CD4-positive, alpha-beta T cell treated with Interleukin-6 for 4 hours (primary cell): Measurements from ENCODE around the gene ATXN7L1.
A peak's percentile ranks its signal among the peaks of the same experiment; 100 is the strongest.

Experiments
- DNase-seq: peaks from one replicate; pipeline ENCODE4 v3.0.0-alpha.2; 2020; ENCODE audit warnings: mixed read lengths

Gene ATXN7L1

DNA sequence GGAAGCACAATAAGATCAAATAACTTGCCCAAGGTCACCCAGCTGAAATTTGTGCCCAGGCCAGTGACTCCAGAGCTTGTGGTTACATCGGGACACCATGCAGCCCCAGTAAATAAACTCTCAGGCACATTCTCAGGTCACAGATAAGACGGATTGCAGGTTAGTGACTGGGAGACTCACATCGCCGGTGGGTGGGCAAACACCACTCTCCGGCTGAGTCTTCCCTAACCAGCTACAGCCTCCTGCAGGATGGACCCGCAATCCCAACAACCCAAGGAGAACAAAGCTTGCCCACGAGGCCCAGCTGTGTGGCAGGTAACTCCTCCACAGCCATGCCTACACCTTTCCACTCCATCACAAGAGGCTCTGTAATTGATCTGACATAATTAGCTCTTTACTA is 213.4 kb downstream of the ATXN7L1 start:
- DNase-seq, result no peak

- no peak for DNase-seq
These were observed 214.8 kb downstream of the ATXN7L1 start for GRCh38 chr7:105661625-105662024.

DNA sequence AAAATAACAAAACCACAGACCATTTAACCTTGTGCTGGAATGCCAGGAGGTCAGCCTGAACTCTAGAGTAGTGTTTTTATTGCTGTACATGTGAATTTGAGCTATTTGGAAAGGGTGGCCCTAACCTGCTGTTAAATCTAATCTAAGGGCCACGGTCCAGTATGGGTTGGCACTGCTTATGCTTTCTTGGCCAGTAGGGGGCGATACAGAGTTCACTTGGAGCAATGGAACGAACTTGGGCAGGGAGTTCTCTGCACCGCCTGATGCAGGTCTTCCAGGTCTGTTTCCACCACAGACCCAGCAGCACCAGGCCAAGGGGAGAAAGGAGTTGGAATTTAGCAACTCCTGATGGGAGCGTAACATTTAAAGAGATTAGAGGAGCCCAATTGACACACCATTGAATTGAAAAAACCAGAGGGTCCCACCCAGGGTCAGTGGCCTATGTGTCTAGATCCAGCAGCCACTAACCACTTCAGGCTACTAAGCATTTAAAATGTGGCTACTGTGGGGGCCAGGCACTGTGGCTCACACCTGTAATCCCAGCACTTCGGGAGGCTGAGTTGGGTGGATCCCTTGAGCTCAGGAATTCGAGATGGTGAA is 219.4 kb downstream of the ATXN7L1 start:
- DNase-seq, result peak; percentile 80

DNA sequence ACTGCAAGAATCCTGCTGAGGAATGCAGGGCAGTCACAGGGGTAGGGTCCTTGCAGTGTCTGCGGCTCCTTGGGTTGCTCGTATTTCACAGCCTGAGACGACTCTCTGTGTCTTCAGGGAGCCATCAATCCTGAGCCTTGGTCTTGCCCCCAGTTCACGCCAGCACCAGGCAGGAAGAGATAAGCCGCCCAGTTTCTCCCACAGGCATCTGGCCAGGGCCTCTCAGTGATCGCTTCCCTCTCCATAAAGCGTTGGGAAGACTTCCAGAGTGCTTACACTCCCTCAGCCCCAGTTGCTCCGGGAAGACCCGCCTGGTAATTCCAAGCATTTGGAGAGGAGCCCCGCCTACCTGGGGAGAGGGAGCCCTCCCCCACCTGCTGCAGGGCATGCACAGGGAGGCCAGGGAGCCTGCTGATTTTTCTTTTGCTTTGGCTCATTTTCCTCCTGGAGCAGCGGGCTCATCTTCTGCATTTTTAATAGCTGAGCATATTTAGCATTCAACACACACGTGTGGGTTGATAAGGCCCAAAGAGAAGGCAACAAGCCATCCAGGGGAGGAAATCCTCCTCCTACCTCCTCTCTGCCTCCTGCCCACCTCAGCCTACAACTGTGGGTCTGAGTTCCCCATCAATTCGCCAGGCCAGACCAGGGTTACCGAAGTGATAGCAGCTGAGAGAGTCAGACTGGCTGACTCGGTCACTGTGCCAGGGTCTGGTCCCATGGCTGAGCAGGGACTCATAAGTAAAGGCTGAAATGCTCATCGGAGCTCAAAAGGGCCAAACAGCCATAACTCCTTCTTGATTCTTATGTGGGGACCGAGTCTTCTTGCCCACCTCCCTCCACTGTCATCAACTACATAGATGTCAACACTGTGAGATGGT is 220.7 kb downstream of the ATXN7L1 start:
- DNase-seq, result no peak

DNA sequence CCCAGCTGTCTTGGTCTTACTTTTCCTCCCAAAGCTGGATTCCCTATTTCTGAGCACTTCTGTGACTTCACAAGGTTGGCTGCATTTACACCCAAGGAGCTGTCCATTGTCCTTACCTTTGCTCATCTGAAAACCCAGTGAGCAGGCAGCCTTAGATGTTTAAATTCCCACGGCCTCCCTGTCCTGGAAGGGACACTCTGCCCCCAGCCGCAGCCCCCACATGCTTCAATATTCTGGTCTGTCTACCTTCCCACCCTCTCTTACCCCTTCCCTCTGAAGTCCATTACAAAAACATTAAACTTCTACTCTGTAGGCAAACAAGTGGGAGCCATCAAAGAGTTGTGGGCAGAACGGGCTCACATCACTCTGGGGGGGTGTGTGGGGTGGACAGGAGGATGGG is 221.3 kb downstream of the ATXN7L1 start:
- DNase-seq, result no peak

- DNase-seq, result no peak
These were observed 222.2 kb downstream of the ATXN7L1 start for GRCh38 chr7:105654095-105654686.

DNA sequence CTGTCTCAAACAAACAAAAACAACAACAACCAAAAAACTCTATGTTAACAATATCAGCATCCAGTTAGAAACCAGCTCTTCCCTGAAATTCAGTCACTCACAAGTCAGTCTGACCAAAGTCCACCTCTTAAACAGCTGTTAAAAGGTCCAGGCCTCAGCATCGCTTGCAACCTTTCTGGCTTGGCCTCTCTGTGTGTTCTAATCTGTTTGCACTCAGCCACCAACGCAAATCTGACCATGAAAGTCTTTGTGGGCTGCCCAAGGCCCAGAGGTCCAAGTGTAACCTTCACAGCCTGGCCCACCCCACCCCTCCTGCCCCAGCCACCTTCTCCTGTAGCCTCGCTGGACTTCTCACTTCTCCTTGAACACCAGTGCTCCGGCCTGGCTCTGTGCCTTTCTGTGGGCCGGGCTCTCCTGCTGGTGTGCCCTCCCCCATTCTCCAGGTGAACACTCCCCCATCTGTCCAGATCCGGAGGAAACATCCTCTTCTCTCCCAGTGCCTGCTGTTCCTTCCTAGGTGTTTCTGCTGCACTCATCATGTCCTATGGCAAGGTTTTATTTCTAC is 222.9 kb downstream of the ATXN7L1 start:
- no peak for DNase-seq

DNA sequence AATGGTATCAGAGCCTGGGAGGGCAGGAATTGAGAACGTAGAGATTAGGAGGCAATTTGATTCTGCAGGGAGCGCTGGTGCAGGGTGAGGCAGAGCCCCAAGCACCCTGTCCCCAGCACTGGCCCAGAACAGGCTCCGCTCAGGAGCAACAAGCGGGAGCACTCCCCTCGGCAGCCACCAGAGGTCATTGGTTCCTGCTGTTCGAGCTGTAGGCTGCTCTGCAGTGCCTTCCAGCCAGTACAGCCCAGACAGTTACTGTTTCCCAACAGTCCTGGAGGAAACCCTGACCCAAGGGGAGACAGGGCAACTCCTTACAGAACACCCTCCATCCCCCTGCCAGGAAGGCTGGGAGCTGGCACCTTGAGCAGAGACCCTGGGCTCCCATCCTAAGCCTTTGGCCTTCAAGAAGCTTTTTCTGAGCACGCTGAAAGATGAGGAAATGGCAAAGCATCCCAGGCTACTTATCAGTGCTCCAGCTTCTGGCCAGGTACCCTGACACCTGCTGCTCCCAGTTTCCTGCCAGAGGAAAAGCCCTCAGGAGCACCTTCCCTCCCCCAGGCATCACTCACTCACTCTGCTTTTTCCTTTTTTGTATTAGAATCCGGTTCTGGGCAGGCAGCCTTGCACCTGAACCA is 223.9 kb downstream of the ATXN7L1 start:
- DNase-seq, result peak; percentile 69

DNA sequence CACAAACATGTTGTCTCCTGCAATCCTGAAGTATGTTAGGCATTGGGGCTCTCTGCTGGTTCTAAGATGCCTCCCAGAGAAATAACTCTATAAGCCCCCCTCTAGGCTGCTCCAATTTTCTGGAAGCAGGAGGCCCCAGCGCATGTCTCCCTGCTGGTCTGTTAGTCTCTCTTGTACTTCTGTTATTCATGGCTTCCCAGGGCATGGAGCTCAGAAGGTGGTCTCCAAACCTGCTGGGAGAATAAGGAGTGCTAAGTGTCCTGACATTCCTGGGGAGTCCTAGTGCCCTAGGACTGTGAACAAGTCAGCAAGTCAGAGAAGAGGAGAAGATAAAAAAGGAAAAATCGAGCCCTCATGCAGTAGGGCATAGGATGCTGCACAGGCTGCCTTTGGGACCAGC is 224.6 kb downstream of the ATXN7L1 start:
- no peak for DNase-seq

DNA sequence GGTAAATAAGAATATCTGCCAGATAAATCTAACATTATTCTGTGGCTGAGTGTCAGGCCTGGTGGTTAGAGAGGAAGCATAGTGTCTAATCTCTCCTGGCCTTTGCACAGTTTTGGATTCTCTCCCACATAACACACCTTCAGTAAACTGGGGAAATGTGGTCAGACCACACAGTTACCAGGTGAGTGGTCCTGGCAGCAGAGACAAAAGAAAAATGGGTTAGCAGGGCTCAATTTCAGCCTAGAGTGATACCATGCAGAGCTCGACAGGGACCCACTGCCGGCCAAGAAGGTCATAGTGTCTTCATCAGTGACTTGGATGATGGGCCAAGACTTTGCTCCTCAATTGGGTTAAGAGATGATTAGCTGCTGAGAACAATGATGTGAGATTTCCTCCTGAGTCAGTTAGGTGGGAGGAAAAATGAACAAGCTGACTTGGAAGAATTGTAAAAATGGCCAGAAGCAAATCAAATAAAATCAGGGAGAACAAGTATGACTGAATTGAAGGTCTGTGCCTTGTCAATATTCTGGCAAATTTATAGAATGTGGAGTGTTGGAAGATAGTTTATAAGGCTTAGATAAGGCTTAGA is 225.9 kb downstream of the ATXN7L1 start:
- no peak for DNase-seq

GRCh38 chr7:105649727-105650381 is 226.5 kb downstream of the ATXN7L1 start:
- DNase-seq, result no peak

GRCh38 chr7:105648561-105649401 is 227.6 kb downstream of the ATXN7L1 start:
- DNase-seq, result no peak

DNA sequence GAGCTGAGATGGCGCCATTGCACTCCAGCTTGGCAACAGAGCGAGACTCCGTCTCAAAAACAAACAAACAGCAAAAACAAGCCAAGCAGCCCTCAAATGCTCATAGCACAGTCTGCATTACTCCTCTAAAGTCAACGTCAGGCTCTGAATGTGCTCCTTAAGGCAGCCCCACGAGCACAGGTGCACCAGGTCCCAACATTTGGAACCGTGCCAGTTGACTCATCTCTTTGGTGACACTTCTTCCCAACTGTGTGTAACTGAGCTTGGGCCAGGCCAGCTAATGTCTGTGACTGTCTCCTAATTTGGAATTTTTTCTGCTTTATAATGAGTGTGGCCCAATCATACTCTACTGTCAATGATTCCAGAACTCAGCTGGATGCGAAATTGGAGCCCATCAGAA is 228.8 kb downstream of the ATXN7L1 start:
- peak; percentile 31 for DNase-seq

DNA sequence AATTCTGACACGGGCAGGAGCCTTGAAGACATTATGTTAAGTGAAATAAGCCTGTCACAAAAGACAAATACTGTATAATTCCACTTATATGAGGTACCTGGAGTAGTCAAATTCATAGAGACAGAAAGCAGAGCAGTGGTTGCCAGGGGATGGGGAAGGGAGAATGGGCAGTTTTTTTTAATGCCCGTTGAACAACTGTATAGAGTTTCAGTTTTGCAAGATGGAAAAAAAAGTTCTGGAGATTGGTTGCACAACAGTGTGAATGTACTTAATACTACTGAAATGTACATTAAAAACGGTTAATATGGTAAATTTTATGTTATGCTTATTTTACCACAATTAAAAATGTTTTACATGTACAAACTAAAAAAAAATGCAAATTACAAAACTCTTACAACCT is 231.5 kb downstream of the ATXN7L1 start:
- no peak for DNase-seq

GRCh38 chr7:105643851-105644250 is 232.5 kb downstream of the ATXN7L1 start:
- DNase-seq, result no peak

GRCh38 chr7:105643384-105643783 is 233.0 kb downstream of the ATXN7L1 start:
- no peak for DNase-seq

DNA sequence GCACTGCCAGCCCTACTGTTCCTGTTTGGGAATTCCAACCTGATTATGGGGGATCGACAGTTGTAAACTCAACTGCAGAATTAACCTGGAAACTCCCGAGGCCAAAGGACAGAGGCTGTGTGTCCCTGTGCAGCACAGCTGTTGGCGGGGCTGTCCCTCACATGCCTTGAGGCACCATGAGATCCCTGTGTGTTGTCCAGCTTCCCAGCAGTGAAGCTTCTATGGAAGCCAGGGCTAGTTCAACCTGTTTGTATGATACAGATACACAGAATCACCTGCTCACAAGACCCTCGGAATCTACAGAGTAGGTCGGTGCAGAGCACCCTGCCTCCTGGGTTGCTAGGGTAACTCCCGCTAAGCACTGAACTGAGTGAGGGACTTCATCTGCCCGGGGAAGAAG is 234.1 kb downstream of the ATXN7L1 start:
- no peak for DNase-seq

DNA sequence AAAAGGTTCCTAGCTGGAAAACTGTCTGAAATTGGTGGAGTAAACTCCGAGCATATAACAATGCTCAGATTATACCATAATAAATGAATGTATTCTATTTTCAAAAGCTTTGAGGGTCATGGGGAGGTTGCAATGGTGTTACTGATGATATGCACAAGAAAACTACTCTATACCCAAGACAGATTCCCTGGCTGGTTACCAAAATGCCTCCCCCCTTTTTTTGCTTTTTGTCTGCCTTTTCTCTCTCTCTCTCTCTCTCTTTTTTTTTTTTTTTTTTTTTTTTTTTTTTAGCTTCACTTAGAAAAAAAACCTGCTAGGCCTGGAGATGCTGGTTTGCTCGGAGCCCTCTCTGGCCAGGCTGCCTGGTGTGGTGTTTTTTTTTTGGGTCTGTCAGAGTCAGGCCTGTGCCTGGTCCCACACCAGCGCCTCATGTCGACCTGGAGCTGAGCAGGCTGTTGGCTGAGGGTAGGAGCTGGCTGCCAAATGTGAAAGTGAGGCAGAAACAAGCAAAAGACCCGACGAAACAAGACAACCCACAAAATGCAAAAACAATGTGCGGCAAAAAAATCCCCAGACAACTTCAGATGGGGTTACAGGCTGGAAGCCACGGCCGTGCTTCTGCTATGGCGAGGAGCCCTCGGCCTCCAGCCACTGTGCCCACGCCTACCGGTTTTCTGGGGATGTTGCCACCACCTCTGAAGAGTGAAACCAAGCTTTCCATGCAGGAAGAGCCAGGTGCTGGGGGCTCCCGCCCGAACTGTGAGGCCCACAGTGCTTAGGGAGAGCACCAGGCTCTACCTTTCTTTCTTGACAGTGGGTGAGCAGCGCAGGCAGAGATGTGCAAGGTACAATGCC is 235.2 kb downstream of the ATXN7L1 start:
- no peak for DNase-seq

DNA sequence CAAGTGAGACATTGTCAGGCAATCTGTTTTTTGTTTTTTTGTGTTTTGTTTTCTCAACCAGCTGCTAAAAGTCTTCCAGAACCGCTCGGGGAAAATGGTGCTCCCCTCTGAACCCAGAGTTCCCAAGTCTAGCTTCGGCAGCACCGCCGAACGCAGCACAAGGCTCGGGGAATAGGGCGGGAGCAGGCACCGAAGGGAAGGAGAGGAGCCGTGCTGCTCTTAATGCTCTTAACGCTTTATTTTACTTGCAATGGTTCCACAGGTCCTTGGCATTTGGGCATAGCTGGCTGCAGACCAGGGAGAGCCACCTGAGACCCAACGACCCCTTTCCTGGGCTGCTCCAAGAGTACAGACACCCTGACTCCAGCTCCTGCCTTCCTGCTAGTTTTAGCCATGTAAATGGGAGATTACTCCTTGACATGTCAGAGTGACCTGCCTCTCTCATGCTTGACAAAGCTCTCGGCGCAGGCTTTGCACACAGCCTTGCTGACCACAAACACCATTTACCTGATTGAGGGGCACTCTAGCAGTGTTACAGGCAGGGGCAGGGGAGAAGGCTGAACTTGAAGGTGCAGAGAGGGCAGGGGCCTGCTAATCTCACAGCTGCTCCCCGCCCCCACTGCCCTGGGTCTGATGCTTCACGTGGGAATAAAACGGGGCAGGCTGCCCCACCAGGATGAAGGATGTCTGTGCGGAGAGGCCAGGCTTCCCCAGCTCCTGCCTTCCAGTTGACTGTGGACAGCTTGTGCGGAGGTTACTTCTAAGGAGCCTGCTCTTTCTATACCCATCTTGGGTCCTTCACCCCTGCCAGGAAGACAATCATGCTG is 236.5 kb downstream of the ATXN7L1 start:
- DNase-seq, result no peak
